H1 (cell line): Measurements from ENCODE around the gene EPHB3.

Source experiments
- BACH1 ChIP-seq: IDR thresholded peaks from 2 replicates; pipeline ENCODE4 v1.6.1; 2012; ENCODE audit warnings: low read length, improper control_type of control experiment
- CHD2 ChIP-seq: IDR thresholded peaks from 2 replicates; pipeline ENCODE4 v1.6.1; 2012; ENCODE audit warnings: low read length, improper control_type of control experiment
- CREB1 ChIP-seq: IDR thresholded peaks from 2 replicates; pipeline ENCODE4 v1.6.1; 2012; ENCODE audit warnings: inconsistent platforms
- EP300 ChIP-seq, 2 experiments: IDR thresholded peaks; 1 replicate in 1 of 2; 2 replicates in 1 of 2; pipeline ENCODE4 v1.6.1; 2011 to 2012; ENCODE audit warnings: low read depth in 2 of 2, low read length in 2 of 2, mild to moderate bottlenecking in 2 of 2, borderline replicate concordance in 1 of 2, inconsistent platforms in 1 of 2, moderate library complexity in 1 of 2
- JUND ChIP-seq: IDR thresholded peaks from 2 replicates; pipeline ENCODE4 v1.6.1; 2011; ENCODE audit warnings: mild to moderate bottlenecking, improper control_type of control experiment, low read length
- POLR2A ChIP-seq, 2 experiments: IDR thresholded peaks; 1 replicate in 1 of 2; 2 replicates in 1 of 2; pipeline ENCODE4 v1.6.1; 2011; ENCODE audit warnings: low read depth in 2 of 2, low read length in 2 of 2, mild to moderate bottlenecking in 2 of 2; ENCODE audit errors: control extremely low read depth in 1 of 2
- POLR2AphosphoS5 ChIP-seq: IDR thresholded peaks from 2 replicates; pipeline ENCODE4 v1.6.1; 2011; ENCODE audit warnings: low read depth, low read length
- RXRA ChIP-seq: IDR thresholded peaks from 2 replicates; pipeline ENCODE4 v1.6.1; 2011; ENCODE audit warnings: low read depth, mild to moderate bottlenecking, low read length, moderate library complexity; ENCODE audit not compliant: insufficient read depth
- SIN3A ChIP-seq, 2 experiments: IDR thresholded peaks in 1 of 2; conservative IDR thresholded peaks in 1 of 2; 2 replicates each; pipeline ENCODE4 v1.6.1; 2011 to 2012; ENCODE audit warnings: low read length in 2 of 2, improper control_type of control experiment in 1 of 2, low read depth in 1 of 2, mild to moderate bottlenecking in 1 of 2
- ZNF274 ChIP-seq: IDR thresholded peaks from 2 replicates; pipeline ENCODE4 v1.7.0; 2012; ENCODE audit warnings: low read length, borderline replicate concordance; ENCODE audit errors: extremely low read depth
- TF ChIP-seq, protein P1 (sequence below), 3 experiments: IDR thresholded peaks; 1 replicate in 2 of 3; 2 replicates in 1 of 3; pipeline versions ENCODE4 v1.5.1 to v1.6.1; 2011; ENCODE audit warnings: low read length in 3 of 3, mild to moderate bottlenecking in 3 of 3, inconsistent platforms in 2 of 3, low read depth in 1 of 3, moderate library complexity in 1 of 3; ENCODE audit not compliant: insufficient read depth in 1 of 3; ENCODE audit errors: control extremely low read depth in 1 of 3

DNA sequence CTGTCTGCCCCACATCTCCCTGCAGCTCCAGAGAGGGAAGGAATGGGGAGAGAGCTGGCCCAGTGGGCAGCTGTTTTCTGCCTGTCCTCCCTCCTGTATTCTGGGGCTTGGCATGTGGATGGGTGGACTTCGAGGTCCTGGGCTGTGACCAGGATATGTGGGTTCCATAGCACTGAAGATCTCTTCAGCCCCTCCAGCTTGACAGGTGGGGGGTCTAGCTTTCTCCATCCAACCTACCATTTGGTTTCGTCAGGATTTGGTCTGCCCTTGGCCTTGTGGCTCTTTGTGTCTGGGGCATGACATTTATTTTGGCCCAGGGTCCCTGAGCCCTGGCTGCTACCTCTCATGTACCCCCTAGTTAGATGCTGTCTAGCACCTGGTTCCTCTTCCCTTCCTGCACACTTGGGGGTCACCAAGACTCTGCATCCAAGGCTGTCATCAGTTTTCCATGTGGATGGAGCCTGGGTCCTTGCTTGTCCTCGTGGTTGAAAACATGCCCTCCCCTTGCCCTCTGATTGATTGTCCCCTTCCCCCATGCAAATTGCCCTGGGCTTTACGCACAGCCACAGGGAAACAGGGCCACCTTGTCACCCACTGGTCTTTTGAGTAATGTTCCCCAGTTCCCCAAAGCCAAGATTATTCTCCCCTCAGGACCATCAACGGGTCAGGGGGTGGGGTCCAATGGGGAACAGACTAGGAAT is 3.2 kb downstream of the EPHB3 start:
- no peak for TF ChIP-seq CREB1
- TF ChIP-seq POLR2A (IDR thresholded peaks at IDR 0.05; ENCODE audit: control extremely low read depth in 1 of 2, low read depth in 2 of 2, low read length in 2 of 2) = no peak
- TF ChIP-seq, protein P1, sequence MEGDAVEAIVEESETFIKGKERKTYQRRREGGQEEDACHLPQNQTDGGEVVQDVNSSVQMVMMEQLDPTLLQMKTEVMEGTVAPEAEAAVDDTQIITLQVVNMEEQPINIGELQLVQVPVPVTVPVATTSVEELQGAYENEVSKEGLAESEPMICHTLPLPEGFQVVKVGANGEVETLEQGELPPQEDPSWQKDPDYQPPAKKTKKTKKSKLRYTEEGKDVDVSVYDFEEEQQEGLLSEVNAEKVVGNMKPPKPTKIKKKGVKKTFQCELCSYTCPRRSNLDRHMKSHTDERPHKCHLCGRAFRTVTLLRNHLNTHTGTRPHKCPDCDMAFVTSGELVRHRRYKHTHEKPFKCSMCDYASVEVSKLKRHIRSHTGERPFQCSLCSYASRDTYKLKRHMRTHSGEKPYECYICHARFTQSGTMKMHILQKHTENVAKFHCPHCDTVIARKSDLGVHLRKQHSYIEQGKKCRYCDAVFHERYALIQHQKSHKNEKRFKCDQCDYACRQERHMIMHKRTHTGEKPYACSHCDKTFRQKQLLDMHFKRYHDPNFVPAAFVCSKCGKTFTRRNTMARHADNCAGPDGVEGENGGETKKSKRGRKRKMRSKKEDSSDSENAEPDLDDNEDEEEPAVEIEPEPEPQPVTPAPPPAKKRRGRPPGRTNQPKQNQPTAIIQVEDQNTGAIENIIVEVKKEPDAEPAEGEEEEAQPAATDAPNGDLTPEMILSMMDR (IDR thresholded peaks at IDR 0.05; ENCODE audit: control extremely low read depth in 1 of 3, insufficient read depth in 1 of 3, low read depth in 1 of 3, low read length in 3 of 3) = no peak
- no peak for TF ChIP-seq CHD2
- no peak for TF ChIP-seq ZNF274
- no peak for TF ChIP-seq POLR2AphosphoS5
- TF ChIP-seq BACH1 = no peak
- no peak for TF ChIP-seq EP300 (IDR thresholded peaks at IDR 0.05; ENCODE audit: borderline replicate concordance in 1 of 2, low read depth in 2 of 2, low read length in 2 of 2)
- no peak for TF ChIP-seq SIN3A (conservative IDR thresholded peaks at IDR 0.05 in 1 of 2, IDR thresholded peaks at IDR 0.05 in 1 of 2; ENCODE audit: low read depth in 1 of 2, low read length in 2 of 2)
- TF ChIP-seq RXRA = no peak
- no peak for TF ChIP-seq JUND
